ENCODE measurements around the gene VEGFD. TPM values are rescaled to one million over a fixed set of nuclear protein-coding genes. Genes with fewer than 3 reads are reported as not detected.
A peak's percentile ranks its signal among the peaks of the same experiment; 100 is the strongest.

VEGFD gene
- total RNA-seq, 1 experiment from 2014 or later: not detected

DNA sequence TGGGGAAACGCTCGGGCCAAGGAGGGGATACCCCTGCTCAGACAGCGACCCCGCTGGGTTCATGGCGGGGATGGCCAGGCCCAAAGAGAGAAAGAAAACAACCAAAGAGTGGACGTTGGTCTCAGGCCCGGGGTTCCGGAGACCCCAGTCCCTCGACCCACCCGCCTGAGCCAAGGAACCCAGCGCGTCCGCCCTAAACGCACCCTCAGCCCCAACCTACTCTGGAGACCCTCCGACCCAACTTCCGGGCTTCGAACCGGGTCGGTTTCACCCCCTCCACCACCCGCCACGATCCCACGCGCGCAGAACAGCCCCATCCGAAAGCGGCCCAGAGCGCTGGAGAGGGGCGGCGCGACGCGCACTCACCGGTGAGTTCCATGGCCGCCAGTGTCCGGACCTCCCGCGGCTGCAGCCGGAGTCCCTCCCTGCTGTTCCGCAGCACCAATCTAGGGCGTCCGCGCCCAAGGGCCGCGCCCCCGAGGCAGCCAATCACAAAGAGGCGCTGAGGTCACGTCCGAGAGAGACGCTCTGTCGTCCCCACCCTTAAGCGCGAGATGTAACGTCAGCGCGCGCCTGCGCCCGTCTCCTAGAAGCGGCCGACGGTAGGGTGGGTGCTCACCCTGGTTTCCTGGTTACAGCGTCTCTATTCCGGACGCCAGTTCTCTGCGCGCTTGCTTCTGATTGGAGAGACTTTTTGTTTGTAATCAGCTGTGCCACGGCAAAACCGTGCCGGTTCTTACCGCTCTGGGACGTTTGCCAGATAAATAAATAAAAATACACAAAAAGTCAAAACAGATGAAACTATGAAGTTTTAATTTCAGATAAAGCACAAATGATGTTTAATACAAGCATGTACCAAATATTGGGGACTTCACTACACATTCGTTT, 48.8 kb downstream of the VEGFD start, which contains the start of gene PIGA:
TSS of gene PIGA (minus strand) at position 389 of the 888 bp plus-strand sequence. CDS start 3,593 bp downstream, outside the sequence.
- TSS peak; percentile 71 for BruUV-seq (replicated peaks)
- H3K9me3 Mint-ChIP-seq (ENCODE audit: unreplicated experiment): no peaks in the 10 kb centered on the region
- ChIA-PET POLR2A (interaction anchor here (0.6 to 1.1 kb wide), 4 partner anchors 8 to 155 kb away, joined by 3 to 8 read pairs (median 3); no protein-coding TSS in a partner anchor), CTCF (interaction anchor here (1.3 to 2.2 kb wide), 3 partner anchors 13 to 35 kb away, joined by 3 to 13 read pairs (median 3); no protein-coding TSS in a partner anchor)
- H3K36me3 Mint-ChIP-seq (ENCODE audit: insufficient read depth, unreplicated experiment): no peaks in the 10 kb centered on the region
- H3K4me1 Mint-ChIP-seq (ENCODE audit: insufficient read depth, unreplicated experiment): peaks cover 5% of the 10 kb centered on the region
- peak; percentile 94 for DNase-seq (ENCODE audit: unreplicated experiment)
- no peak for TF ChIP-seq CTCF (IDR thresholded peaks at IDR 0.05; ENCODE audit: unreplicated experiment)
- peak within 1 kb of the TSS; percentile 80 for H3K4me3 Mint-ChIP-seq (ENCODE audit: unreplicated experiment)
- H3K27me3 Mint-ChIP-seq (ENCODE audit: insufficient read depth, unreplicated experiment): peaks cover 45% of the 10 kb centered on the region
- intact Hi-C loops (cut with micrococcal nuclease): loop anchor here (5.0 to 10.0 kb wide), 2 partner anchors 33 to 339 kb away; no protein-coding TSS in a partner anchor
- H3K27ac Mint-ChIP-seq (ENCODE audit: low read depth, unreplicated experiment): peak within 1 kb of the TSS; percentile 88

DNA sequence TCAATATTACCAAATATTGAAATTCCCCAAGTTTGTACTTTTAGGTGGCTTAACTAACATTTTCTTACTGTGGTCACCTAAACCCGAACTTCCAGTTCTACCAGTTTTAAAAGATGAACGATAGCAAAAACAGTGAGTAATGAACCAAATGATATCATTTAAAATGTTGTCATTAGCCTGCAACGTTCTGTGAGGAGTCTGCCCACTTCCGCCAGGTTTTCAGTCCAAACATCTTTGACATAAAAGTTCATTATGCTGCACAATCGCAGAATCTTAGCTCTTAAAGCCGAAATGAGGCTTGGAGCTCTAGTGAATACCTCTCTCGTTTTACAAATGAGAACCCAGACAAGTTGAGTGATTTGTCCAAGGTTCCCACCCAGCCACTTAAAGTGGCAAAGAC, 49.7 kb downstream of the VEGFD start:
- Mint-ChIP-seq H3K27me3 (ENCODE audit: insufficient read depth, unreplicated experiment) (peaks cover 37% of the 10 kb centered on the region), H3K9me3 (ENCODE audit: unreplicated experiment) (no peaks in the 10 kb centered on the region), H3K36me3 (ENCODE audit: insufficient read depth, unreplicated experiment) (no peaks in the 10 kb centered on the region), H3K4me3 (ENCODE audit: unreplicated experiment) (peak overlapping the region; percentile 80), H3K27ac (ENCODE audit: low read depth, unreplicated experiment) (peak overlapping the region; percentile 88), H3K4me1 (ENCODE audit: insufficient read depth, unreplicated experiment) (peaks cover 5% of the 10 kb centered on the region)
- ChIA-PET POLR2A (interaction anchor here (0.6 to 1.0 kb wide), 4 partner anchors 9 to 290 kb away, joined by 3 read pairs; no protein-coding TSS in a partner anchor), CTCF (interaction anchor here (0.8 to 2.2 kb wide), 4 partner anchors 14 to 137 kb away, joined by 3 to 13 read pairs (median 3); no protein-coding TSS in a partner anchor)
- no peak for TF ChIP-seq CTCF (IDR thresholded peaks at IDR 0.05; ENCODE audit: unreplicated experiment)
- no peak for DNase-seq (ENCODE audit: unreplicated experiment)
- BruUV-seq (replicated peaks): no TSS peak
- intact Hi-C loops (cut with micrococcal nuclease): loop anchor here (10.0 kb wide), 1 partner anchor 340 kb away; no protein-coding TSS in a partner anchor

DNA sequence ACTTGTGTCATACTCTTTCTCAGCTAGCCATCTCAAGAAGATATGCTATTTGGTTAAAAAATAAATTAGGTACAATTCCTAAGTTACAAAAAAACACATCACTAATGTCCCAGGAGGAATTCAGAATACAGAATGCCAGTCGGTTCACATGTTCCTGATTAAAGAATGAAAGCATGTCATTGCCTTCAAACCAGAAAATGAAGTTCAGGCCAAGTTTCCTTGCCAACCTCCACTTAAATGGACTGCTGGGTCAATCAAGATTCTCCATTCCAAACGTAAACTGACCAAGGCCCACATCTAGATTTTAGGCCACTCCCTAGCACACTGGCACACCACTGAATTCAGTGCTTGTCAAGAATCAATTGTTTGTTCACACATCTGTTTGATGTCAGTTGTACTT, 55.4 kb downstream of the VEGFD start:
- no TSS peak for BruUV-seq (replicated peaks)
- peaks cover 25% of the 10 kb centered on the region for H3K27me3 Mint-ChIP-seq (ENCODE audit: insufficient read depth, unreplicated experiment)
- no peak for DNase-seq (ENCODE audit: unreplicated experiment)
- CTCF ChIA-PET: interaction anchor here (1.3 to 2.5 kb wide), 2 partner anchors 17 to 29 kb away, joined by 3 to 8 read pairs; no protein-coding TSS in a partner anchor
- intact Hi-C loops (cut with micrococcal nuclease): no loop called here
- peaks cover 5% of the 10 kb centered on the region for H3K4me1 Mint-ChIP-seq (ENCODE audit: insufficient read depth, unreplicated experiment)
- POLR2A ChIA-PET: interaction anchor here (1.2 to 1.4 kb wide), 2 partner anchors 26 to 1593 kb away, joined by 3 read pairs; no protein-coding TSS in a partner anchor
- TF ChIP-seq CTCF (IDR thresholded peaks at IDR 0.05; ENCODE audit: unreplicated experiment): no peak
- H3K9me3 Mint-ChIP-seq (ENCODE audit: unreplicated experiment): no peaks in the 10 kb centered on the region
- H3K27ac Mint-ChIP-seq (ENCODE audit: low read depth, unreplicated experiment): no peak overlapping the region
- H3K36me3 Mint-ChIP-seq (ENCODE audit: insufficient read depth, unreplicated experiment): peaks cover 24% of the 10 kb centered on the region
- no peak overlapping the region for H3K4me3 Mint-ChIP-seq (ENCODE audit: unreplicated experiment)

- Mint-ChIP-seq H3K4me1 (ENCODE audit: insufficient read depth, unreplicated experiment) (peaks cover 5% of the 10 kb centered on the region), H3K27me3 (ENCODE audit: insufficient read depth, unreplicated experiment) (peaks cover 32% of the 10 kb centered on the region), H3K4me3 (ENCODE audit: unreplicated experiment) (no peak overlapping the region), H3K27ac (ENCODE audit: low read depth, unreplicated experiment) (no peak overlapping the region), H3K9me3 (ENCODE audit: unreplicated experiment) (no peaks in the 10 kb centered on the region), H3K36me3 (ENCODE audit: insufficient read depth, unreplicated experiment) (peaks cover 24% of the 10 kb centered on the region)
- CTCF ChIA-PET: interaction anchor here (0.5 to 2.4 kb wide), 3 partner anchors 29 to 1296 kb away, joined by 3 to 15 read pairs (median 3); no protein-coding TSS in a partner anchor
- DNase-seq (ENCODE audit: unreplicated experiment): no peak
- intact Hi-C loops (cut with micrococcal nuclease): no loop called here
- POLR2A ChIA-PET: interaction anchor here (1.2 to 1.4 kb wide), 2 partner anchors 25 to 1592 kb away, joined by 3 read pairs; no protein-coding TSS in a partner anchor
- TF ChIP-seq CTCF (IDR thresholded peaks at IDR 0.05; ENCODE audit: unreplicated experiment): no peak
- BruUV-seq (replicated peaks): no TSS peak
These were observed 56.1 kb downstream of the VEGFD start for GRCh38 chrX:15328131-15328530.
